Tibial artery (tissue), 4 donors: ENCODE results near the gene PGAP3.

Source experiments
- DNase-seq, 2 donors: peaks; one replicate each; pipeline ENCODE4 v3.0.0-alpha.2; 2019
- H3K27ac ChIP-seq, 2 donors: fragments of 200-600 bp; sonication (generic) in 1 of 2; 1 replicate in 1 of 2; 2 replicates in 1 of 2; pipeline ENCODE4 v1.5.1; 2018 to 2019; ENCODE audit warnings: mild to moderate bottlenecking in 1 of 2
- H3K27me3 ChIP-seq, 2 donors: fragments of 200-600 bp; sonication (generic) in 1 of 2; one replicate each; pipeline versions ENCODE4 v1.5.1 to v1.6.0; 2016 to 2019
- H3K36me3 ChIP-seq, 3 donors: fragments of 200-600 bp; sonication (generic) in 2 of 3; one replicate each; pipeline ENCODE4 v1.5.1; 2016 to 2019; ENCODE audit warnings: mild to moderate bottlenecking in 2 of 3
- H3K4me1 ChIP-seq, 4 donors: fragments of 200-600 bp; sonication (generic) in 2 of 4; 1 replicate in 3 of 4; 2 replicates in 1 of 4; pipeline ENCODE4 v1.5.1; 2016 to 2019
- H3K4me3 ChIP-seq, 2 donors: fragments of 200-600 bp; sonication (generic) in 1 of 2; 1 replicate in 1 of 2; 2 replicates in 1 of 2; pipeline ENCODE4 v1.5.1; 2018 to 2019; ENCODE audit warnings: mild to moderate bottlenecking in 2 of 2
- H3K9me3 ChIP-seq, 3 donors: fragments of 200-600 bp; sonication (generic) in 1 of 3; one replicate each; pipeline ENCODE4 v1.5.1; 2016 to 2019
- intact Hi-C: fragments of 100-400 bp; cut with DNase I; formaldehyde crosslinking; loops from one replicate; pipeline ENCODE4 v1.15.0; 2023; ENCODE audit warnings: low total_unique reads
- TF ChIP-seq, protein P1 (sequence below), 2 experiments: fragments of 200-600 bp in 1 of 2; fragments of 450-650 bp in 1 of 2; IDR thresholded peaks; one replicate each; pipeline ENCODE4 v1.5.1; 2017 to 2019; ENCODE audit warnings: antibody characterized with exemption in 2 of 2, mild to moderate bottlenecking in 1 of 2, moderate library complexity in 1 of 2

PGAP3 gene

DNA sequence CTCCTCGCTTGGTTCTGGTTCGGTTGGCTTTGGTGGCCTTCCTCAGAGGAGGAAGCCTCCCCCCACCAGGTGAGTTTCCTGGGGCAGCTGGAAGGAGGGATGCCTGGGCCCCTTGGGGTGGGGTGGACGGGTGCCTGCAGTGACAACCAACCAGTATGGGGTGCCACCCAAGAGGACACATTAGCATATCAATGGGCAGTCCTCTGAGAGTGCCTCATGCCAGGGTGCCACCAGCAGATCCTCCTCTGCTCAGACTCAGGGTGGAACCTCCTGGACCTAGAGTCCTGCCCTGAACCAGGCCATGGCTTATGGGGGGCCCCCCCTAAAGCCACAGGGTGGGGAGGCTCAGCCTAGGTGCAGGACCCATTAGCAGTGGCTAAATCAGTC lies 58.4 kb downstream of the PGAP3 start:
- Histone ChIP-seq H3K4me1 (peaks cover 0 to 44% (median 10%) of the 10 kb centered on the region in 4 donors), H3K27ac (no peak overlapping the region)

DNA sequence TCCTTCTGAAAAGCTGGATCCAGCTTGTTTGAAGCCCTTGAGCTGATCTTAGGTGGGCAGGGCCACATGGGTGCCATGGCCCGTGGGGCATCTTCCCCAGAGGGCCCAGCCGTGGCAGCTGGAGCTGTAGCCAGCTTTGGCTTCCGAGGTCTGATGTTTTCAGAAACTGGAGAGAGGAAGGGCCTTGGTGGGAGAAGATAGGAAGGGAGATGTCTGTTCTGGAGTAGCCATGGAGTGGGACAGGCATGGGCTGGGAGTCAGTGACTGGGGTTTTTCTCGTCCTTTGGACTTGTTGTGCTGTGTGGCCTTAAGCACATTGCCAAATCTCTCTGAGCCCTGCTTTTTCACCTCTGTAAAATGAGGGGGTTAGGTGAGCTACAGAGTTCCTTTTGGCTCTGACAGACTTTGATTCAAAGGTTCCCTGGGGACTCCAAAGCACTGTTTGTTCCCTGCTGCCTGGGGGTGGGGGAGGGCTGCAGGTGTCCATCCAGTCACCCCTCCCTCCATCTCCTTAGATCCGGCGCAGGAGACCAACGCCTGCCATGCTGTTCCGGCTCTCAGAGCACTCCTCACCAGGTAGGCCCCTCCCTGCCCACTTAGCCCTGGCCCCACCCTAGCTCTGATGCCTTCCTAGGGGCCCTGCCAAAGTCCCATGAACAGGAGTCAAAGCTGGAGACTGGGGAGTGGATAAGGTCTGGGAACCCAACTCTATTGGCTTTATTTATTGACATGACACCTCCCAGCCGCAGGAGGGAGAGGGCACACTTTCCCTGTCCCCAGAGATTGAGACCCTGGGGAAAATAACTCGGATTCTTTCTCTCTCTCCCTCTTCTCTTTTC lies 59.0 kb downstream of the PGAP3 start:
- Histone ChIP-seq H3K4me1 (peaks cover 0 to 44% (median 10%) of the 10 kb centered on the region in 4 donors), H3K9me3 (no peaks in the 10 kb centered on the region), H3K27ac (no peak overlapping the region), H3K27me3 (peaks cover 15 to 92% of the 10 kb centered on the region in 2 donors), H3K4me3 (no peak overlapping the region), H3K36me3 (no peaks in the 10 kb centered on the region)
- TF ChIP-seq, protein P1, sequence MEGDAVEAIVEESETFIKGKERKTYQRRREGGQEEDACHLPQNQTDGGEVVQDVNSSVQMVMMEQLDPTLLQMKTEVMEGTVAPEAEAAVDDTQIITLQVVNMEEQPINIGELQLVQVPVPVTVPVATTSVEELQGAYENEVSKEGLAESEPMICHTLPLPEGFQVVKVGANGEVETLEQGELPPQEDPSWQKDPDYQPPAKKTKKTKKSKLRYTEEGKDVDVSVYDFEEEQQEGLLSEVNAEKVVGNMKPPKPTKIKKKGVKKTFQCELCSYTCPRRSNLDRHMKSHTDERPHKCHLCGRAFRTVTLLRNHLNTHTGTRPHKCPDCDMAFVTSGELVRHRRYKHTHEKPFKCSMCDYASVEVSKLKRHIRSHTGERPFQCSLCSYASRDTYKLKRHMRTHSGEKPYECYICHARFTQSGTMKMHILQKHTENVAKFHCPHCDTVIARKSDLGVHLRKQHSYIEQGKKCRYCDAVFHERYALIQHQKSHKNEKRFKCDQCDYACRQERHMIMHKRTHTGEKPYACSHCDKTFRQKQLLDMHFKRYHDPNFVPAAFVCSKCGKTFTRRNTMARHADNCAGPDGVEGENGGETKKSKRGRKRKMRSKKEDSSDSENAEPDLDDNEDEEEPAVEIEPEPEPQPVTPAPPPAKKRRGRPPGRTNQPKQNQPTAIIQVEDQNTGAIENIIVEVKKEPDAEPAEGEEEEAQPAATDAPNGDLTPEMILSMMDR (IDR thresholded peaks at IDR 0.05), result no peak
- no peak for DNase-seq
- intact Hi-C loops, result no loop called here

More for the DNA sequence above, 58.4 kb downstream of the PGAP3 start:
- Histone ChIP-seq H3K27me3 (peaks cover 15 to 87% of the 10 kb centered on the region in 2 donors), H3K36me3 (no peaks in the 10 kb centered on the region), H3K9me3 (no peaks in the 10 kb centered on the region), H3K4me3 (no peak overlapping the region)
- DNase-seq, result no peak
- intact Hi-C loops, result no loop called here
- TF ChIP-seq, protein P1 (IDR thresholded peaks at IDR 0.05), result no peak

DNA sequence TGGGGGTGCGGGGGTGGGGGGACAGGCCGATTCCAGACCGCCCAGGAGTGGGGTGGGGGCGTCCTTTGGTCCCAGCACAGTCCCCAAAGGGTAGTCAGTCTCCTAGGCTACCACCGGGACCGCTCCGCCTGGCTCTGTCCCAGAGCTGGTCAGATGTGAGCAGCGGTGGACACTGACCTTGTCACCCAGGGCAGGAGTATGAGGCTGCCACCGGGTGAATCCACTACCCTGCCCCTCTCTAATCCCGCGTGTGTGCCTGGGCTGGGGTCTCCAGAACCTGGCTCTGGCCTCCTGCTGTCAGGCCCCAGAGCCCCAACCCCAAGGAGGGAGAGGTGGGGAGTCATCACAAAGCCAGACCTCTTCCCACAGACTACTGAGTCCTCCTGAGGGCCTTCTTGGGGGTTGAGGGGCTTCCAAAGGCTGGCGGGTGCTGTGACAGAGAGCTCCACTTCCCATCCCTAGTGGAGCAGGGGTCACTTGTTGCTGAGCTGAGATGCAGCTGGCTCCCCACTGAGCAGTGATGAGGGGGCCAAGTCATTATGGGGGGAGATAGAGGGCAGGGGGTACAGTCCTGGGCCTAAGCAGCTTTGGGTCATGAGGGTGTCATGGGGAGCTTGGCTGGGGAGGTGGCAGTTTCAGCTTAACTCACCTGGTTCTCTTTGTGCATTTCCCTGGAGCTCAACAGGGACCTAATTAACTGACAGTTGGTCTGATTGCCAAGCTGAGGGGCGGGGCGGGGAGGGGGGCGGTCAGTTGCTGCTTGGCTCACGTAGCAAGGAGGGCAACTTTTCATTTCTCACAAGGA lies 59.9 kb downstream of the PGAP3 start:
- peaks cover 0 to 46% (median 10%) of the 10 kb centered on the region in 4 donors for H3K4me1 ChIP-seq
- DNase-seq, result no peak
- peaks cover 15 to 91% of the 10 kb centered on the region in 2 donors for H3K27me3 ChIP-seq
- no peak overlapping the region for H3K4me3 ChIP-seq
- no peaks in the 10 kb centered on the region for H3K36me3 ChIP-seq
- H3K9me3 ChIP-seq, result no peaks in the 10 kb centered on the region
- H3K27ac ChIP-seq, result no peak overlapping the region
- TF ChIP-seq, protein P1 (IDR thresholded peaks at IDR 0.05), result no peak
- intact Hi-C loops, result no loop called here

DNA sequence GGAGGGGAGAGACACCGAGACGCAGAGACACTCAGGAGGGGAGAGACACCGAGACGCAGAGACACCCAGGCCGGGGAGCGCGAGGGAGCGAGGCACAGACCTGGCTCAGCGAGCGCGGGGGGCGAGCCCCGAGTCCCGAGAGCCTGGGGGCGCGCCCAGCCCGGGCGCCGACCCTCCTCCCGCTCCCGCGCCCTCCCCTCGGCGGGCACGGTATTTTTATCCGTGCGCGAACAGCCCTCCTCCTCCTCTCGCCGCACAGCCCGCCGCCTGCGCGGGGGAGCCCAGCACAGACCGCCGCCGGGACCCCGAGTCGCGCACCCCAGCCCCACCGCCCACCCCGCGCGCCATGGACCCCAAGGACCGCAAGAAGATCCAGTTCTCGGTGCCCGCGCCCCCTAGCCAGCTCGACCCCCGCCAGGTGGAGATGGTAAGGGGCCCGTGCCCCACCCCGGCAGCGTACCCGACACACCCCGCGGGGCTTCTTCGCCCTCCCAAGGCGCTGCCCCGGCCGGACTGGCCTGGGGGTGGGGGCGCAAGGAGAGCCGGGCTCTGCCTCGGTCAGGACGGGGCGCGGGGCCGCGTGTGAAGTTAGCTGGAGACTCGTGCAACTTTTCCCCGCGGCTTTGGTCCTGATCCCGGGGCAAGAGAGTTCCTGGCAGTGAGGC lies 60.7 kb downstream of the PGAP3 start:
- no peaks in the 10 kb centered on the region for H3K36me3 ChIP-seq
- peaks cover 0 to 43% (median 11%) of the 10 kb centered on the region in 4 donors for H3K4me1 ChIP-seq
- H3K4me3 ChIP-seq, result peak overlapping the region in 1 of 2 donors; percentile 1
- intact Hi-C loops, result no loop called here
- no peak overlapping the region for H3K27ac ChIP-seq
- H3K9me3 ChIP-seq, result no peaks in the 10 kb centered on the region
- H3K27me3 ChIP-seq, result peaks cover 15 to 83% of the 10 kb centered on the region in 2 donors
- TF ChIP-seq, protein P1 (IDR thresholded peaks at IDR 0.05), result no peak
- no peak for DNase-seq
